WERI-Rb-1 (cell line): ENCODE measurements around the gene TP73.

Experiments
- DNase-seq: peaks from one replicate; pipeline ENCODE4 v3.0.0-alpha.2; 2020
- H3K27ac ChIP-seq: fragments of 250-450 bp; sonication (Bioruptor Pico); 2 replicates; pipeline ENCODE4 v1.5.1; 2020; ENCODE audit warnings: mild to moderate bottlenecking, moderate library complexity
- H3K27me3 ChIP-seq: fragments of 250-450 bp; sonication (Bioruptor Pico); 2 replicates; pipeline ENCODE4 v1.5.1; 2021; ENCODE audit warnings: mild to moderate bottlenecking, low read depth, moderate library complexity; ENCODE audit not compliant: insufficient read depth, severe bottlenecking
- H3K36me3 ChIP-seq: fragments of 250-450 bp; sonication (Bioruptor Pico); 2 replicates; pipeline ENCODE4 v1.5.1; 2020; ENCODE audit warnings: mild to moderate bottlenecking, moderate library complexity
- H3K4me3 ChIP-seq: 2 replicates; pipeline ENCODE4 v1.5.1; 2011; ENCODE audit warnings: low read depth, mild to moderate bottlenecking, control low read depth, low read length
- H3K9me3 ChIP-seq: fragments of 250-450 bp; sonication (Bioruptor Pico); 2 replicates; pipeline ENCODE4 v1.5.1; 2021; ENCODE audit warnings: mild to moderate bottlenecking, moderate library complexity; ENCODE audit not compliant: severe bottlenecking
- CTCF ChIP-seq: IDR thresholded peaks from 2 replicates; pipeline ENCODE4 v1.5.1; 2011; ENCODE audit warnings: low read depth, mild to moderate bottlenecking, control low read depth, inconsistent platforms, low read length

TP73 gene

DNA sequence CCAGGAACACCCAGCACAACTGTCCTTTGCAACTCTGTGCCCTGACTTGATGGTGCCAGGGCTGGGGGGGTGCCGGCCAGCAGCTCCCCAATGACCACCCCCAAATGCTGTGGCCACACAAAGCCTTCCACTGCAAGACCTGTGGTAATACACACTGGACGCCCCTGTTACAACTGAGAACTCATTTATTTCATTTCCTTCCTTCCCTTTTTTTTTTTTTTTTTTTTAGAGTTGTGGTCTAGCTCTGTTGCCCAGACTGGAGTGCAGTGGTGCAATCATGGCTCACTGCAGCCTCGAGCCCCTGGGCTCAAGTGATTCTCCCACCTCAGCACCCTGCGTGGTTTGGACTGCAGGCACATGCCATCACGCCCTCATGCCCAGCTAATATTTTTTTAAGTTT lies 25.2 kb downstream of the TP73 start:
- Histone ChIP-seq H3K36me3 (peaks cover 7% of the 10 kb centered on the region), H3K27ac (no peak overlapping the region), H3K27me3 (no peaks in the 10 kb centered on the region), H3K4me3 (no peak overlapping the region), H3K9me3 (no peaks in the 10 kb centered on the region)
- TF ChIP-seq CTCF, result no peak
- DNase-seq, result no peak

- DNase-seq, result no peak
- Histone ChIP-seq H3K9me3 (no peaks in the 10 kb centered on the region), H3K36me3 (peaks cover 16% of the 10 kb centered on the region), H3K4me3 (no peak overlapping the region), H3K27ac (no peak overlapping the region), H3K27me3 (no peaks in the 10 kb centered on the region)
- TF ChIP-seq CTCF, result no peak
Observed at GRCh38 chr1:3678361-3679097, 26.2 kb downstream of the TP73 start.

DNA sequence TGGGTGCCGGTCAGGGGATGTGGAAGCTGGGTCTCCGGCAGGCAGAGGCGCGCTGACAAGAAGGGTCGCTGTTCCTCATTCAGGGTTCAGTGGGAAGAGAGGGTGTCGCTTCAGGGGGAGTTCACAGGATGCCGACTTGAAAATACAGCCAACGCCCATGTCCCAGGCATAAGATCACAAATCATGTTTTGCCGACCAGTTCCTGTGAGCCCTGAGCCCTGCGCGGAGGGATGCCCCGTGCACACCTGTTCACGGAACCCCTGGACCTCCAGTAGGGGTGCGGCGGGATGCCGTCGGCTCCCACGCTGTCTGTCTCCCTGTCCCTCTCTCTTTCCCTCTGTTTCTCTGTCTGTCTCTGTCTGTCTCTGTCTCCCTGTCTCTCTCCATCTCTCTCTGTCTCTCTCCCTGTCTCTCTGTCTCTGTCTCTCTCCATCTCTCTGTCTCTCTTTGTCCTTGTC lies 26.8 kb downstream of the TP73 start:
- H3K27ac ChIP-seq, result no peak overlapping the region
- H3K36me3 ChIP-seq, result peaks cover 20% of the 10 kb centered on the region
- no peak for DNase-seq
- no peaks in the 10 kb centered on the region for H3K27me3 ChIP-seq
- no peak for TF ChIP-seq CTCF
- H3K4me3 ChIP-seq, result no peak overlapping the region
- H3K9me3 ChIP-seq, result no peaks in the 10 kb centered on the region

DNA sequence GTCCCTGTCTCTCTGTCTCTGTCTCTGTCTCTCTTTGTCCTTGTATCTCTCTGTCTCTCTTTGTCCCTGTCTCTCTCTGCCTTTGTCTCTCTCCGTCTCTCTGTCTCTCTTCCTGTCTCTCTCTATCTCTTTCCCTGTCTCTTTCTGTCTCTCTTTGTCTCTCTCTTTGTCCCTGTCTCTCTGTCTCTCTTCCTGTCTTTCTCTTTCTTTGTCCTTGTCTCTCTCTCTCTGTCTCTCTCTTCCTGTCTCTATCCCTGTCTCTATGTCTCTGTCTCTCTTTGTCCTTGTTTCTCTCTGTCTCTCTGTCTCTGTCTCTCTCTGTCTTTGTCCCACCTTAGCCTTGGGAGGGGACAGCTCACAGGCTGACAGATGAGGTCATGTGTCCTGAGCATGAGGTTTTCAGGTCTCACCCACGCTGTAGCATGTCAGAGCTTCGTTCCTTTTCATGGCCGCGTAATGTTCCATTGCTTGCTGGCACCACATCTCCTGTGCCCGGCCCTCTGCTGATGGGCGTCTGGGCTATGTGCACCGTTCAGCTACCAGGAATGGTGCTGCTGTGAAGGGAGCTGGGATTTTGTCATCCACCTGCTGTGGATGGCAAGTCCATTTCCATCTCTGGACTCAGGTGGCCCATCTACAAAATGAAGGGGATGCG lies 27.6 kb downstream of the TP73 start:
- no peak for TF ChIP-seq CTCF
- H3K9me3 ChIP-seq, result no peaks in the 10 kb centered on the region
- H3K36me3 ChIP-seq, result peaks cover 20% of the 10 kb centered on the region
- DNase-seq, result no peak
- H3K27ac ChIP-seq, result no peak overlapping the region
- H3K27me3 ChIP-seq, result no peaks in the 10 kb centered on the region
- H3K4me3 ChIP-seq, result no peak overlapping the region

DNA sequence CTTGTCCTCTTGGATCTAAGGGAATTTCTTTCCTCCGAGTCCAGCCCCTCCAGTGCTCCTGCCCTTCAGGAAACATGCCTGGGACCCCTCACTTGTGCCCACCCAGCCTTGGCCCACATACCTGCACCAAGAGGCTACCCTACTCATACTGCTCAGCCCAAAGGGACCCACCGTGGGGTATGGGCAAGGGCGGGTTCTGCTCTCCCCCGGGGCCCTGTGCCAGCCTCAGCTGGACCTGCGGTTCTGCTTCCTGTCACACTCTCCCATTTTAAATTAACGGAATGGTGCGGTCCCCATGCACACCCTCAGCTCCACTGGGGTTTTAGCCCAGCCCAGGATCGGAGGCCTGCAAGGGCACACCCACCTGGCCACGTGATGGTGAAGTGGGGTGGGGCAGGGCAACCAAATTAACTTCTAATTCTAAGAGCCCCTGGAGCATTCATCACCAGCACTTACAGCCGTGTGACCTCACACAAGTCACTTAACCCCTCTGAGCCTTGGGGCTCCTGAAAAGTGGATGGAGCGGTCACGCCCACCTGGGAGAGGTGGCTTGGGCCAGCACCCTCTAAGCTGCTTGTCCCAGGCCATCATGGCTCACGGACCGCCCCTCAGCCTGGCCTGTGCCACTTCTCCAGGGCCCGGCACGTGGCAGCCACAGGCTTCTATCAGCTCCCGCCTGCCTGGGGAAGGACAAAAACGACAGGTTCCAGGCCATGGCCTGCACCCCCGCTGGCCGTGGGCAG lies 28.3 kb downstream of the TP73 start:
- H3K4me3 ChIP-seq, result no peak overlapping the region
- no peaks in the 10 kb centered on the region for H3K27me3 ChIP-seq
- no peak for TF ChIP-seq CTCF
- DNase-seq, result peak; percentile 42
- H3K27ac ChIP-seq, result peak overlapping the region; percentile 51; the same call in 1 of the 2 replicates
- H3K36me3 ChIP-seq, result peaks cover 24% of the 10 kb centered on the region
- H3K9me3 ChIP-seq, result no peaks in the 10 kb centered on the region
